ENCODE measurements around the gene RAP1A.

Gene RAP1A

DNA sequence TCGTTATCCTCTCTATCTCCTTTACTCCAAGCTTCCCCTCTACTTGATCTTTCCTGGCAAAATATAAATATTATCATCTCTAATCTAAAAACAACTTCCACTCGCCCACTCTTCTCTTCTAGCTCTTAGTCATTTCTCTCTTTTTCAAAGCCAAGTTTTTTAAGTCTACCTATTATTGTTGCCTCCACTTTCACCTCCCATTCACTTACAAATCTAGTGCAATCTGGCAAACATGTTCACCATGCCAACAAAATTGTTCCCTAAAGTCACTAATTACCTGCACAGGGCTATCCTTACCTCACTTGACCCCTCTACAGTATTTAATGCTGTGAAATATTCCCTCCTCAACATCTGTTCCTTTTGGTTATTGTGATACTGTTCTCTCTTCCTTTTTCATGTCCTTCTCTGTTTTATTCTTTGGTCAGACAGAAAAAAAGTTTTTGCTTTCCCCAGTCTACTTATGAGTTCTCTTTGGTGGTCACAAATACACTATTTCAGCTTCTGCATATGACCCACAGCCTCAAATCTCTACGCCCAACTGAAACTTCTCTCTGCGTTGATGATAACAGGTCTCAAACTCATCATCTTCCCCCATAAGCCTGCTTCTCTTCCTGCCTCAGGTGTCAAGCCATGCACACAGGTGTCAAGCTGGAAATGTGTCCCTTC is 31.9 kb upstream of the RAP1A start:
- Mint-ChIP-seq H3K4me3 (no peak overlapping the region), H3K27me3 (no peaks in the 10 kb centered on the region), H3K9me3 (no peaks in the 10 kb centered on the region), H3K4me1 (peaks cover 8% of the 10 kb centered on the region), H3K27ac (ENCODE audit: low read depth) (no peak overlapping the region), H3K36me3 (ENCODE audit: insufficient read depth) (no peaks in the 10 kb centered on the region)
- DNase-seq (ENCODE audit: low spot score in 2 of 2) (no peak), ATAC-seq (replicated peaks; ENCODE audit: extremely low read depth, poor library complexity, severe bottlenecking) (no peak)

DNA sequence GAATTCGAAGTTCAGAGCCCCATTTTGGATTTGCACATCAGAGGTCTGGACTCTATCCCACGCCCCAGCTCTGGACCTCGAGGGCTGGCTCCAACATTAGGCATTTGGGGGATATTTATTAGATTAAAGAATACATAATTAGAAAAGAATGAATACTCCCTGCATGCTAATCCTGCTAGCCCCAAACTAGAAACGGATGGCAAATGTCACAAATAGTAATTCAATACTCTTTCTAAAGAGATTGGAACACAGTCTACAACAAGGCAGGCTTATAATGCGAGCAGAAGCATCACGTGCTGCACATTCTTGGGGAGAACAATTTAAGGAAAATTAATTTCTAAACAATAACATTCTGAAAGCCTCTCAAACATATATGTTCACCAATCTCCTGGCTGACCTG is 27.7 kb upstream of the RAP1A start:
- H3K27me3 Mint-ChIP-seq = no peaks in the 10 kb centered on the region
- H3K36me3 Mint-ChIP-seq (ENCODE audit: insufficient read depth) = peaks cover 1% of the 10 kb centered on the region
- peak overlapping the region; percentile 98 for H3K27ac Mint-ChIP-seq (ENCODE audit: low read depth)
- no peak overlapping the region for H3K4me3 Mint-ChIP-seq
- DNase-seq (ENCODE audit: low spot score in 2 of 2) = no peak
- H3K9me3 Mint-ChIP-seq = no peaks in the 10 kb centered on the region
- ATAC-seq (replicated peaks; ENCODE audit: extremely low read depth, poor library complexity, severe bottlenecking) = no peak
- H3K4me1 Mint-ChIP-seq = peaks cover 34% of the 10 kb centered on the region

DNA sequence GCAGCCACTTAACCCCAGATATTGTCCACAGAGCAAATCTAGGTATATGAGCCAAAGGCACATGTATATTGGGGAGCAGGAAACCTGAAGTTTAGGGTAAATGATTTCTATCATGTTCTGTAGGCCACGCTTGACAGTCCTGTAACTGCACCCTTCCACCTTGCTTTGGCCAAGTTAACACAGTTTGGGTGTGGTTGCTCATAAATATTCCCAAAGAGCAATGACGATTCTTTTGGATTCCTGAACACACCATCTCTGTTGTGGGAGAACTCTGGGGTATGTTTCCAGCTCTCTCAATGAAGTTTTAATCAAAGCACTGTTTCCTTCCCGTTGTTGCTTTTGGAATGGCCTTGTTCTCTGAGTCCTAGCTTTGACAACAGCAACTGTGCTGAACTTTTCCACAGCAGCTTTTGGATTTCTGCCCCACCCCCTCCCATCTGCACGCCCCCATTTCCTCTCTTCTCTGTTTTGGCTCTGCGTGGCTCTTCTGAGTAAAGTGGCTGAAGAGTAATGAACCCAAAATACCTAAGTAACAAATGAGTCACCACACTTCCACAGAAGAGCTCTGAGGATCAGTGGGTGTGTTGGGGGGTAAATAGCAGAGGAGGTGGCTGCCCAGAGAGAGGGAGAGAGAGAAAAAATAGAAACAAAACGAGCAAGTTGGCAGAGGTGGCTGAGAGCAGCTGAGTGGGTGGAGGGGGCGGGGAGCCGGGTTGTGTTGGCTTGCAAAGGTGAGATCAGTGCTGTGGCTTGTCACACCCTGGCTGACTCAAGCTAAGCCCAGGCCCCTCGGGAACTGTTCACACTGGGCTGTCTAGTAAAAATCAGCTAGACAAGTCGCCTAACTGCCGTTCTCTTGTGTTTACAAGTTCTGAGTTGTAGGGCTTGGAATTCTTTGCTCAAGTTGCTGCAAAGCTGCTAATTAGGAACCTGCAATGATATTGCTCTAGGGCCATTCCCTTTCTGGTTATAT is 26.9 kb upstream of the RAP1A start:
- no peaks in the 10 kb centered on the region for H3K9me3 Mint-ChIP-seq
- peak overlapping the region; percentile 49 for H3K4me3 Mint-ChIP-seq
- peak overlapping the region; percentile 98 for H3K27ac Mint-ChIP-seq (ENCODE audit: low read depth)
- H3K27me3 Mint-ChIP-seq = no peaks in the 10 kb centered on the region
- DNase-seq (ENCODE audit: low spot score in 2 of 2) (peak; percentile 62 to 84), ATAC-seq (replicated peaks; ENCODE audit: extremely low read depth, poor library complexity, severe bottlenecking) (peak; percentile 94)
- peaks cover 1% of the 10 kb centered on the region for H3K36me3 Mint-ChIP-seq (ENCODE audit: insufficient read depth)
- H3K4me1 Mint-ChIP-seq = peaks cover 41% of the 10 kb centered on the region

DNA sequence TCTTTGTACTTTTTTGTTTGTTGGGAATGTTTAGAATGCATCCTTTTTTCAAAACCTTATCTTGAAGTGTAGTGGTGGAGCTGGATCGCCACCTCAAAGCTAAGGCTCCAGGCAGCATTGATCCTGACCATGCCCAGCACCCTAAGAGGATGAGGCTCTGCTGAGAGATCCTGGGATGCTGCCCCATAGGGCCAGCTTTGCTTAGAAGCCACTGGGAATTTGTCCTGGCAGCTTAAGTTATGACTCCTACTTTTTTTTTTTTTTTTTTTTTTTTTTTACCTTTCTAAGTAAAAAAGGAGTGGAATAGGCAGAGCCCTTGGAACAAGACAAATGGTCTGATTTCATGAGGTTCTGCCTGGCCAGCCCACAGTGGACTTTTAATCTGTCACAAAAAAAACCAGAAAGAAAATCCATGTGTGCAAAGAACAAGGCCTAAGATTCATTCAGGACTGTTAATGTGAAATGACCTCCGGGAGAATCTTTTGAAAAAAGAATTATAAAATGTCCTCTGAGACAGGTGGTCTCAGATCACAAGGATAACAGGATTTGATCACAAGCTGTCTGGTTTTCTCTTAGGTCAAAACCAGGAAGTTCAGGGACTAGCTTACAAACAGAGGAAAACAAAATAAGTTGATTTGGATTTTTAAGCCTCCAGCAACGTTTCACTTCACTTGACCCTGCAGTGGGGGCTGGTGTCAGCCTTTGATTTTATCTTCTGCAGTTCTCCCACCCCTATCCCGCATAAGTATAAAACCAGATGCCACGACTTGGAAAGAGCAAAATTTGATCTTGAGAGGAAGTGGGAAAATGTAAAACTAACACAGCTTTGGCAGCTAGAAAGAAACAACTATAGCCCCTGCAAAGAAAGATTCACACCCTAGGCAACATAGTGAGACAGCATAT is 25.9 kb upstream of the RAP1A start:
- Mint-ChIP-seq H3K27ac (ENCODE audit: low read depth) (peak overlapping the region; percentile 98), H3K4me3 (peak overlapping the region; percentile 49), H3K36me3 (ENCODE audit: insufficient read depth) (peaks cover 4% of the 10 kb centered on the region), H3K27me3 (no peaks in the 10 kb centered on the region), H3K9me3 (no peaks in the 10 kb centered on the region), H3K4me1 (peaks cover 50% of the 10 kb centered on the region)
- no peak for ATAC-seq (replicated peaks; ENCODE audit: extremely low read depth, poor library complexity, severe bottlenecking)
- DNase-seq (ENCODE audit: low spot score in 2 of 2) = no peak

DNA sequence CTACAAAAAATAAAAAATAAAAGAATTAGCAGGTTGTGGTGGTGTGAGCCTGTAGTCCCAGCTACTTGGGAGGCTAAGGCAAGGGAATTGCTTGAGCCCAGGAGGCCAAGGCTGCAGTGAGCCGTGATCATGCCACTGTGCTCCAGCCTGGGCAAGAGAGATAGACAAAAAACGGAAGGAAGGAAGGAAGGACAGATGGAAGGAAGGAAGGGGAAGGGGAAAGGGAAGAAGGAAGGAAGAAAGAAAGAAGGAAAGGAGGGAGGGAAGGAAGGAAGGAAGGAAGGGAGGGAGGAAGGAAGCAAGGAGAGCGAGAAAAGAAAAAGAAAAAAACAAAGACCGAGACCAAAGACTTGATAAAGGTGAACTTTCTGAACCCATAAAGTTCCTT is 25.3 kb upstream of the RAP1A start:
- H3K27me3 Mint-ChIP-seq = no peaks in the 10 kb centered on the region
- peak overlapping the region; percentile 98 for H3K27ac Mint-ChIP-seq (ENCODE audit: low read depth)
- DNase-seq (ENCODE audit: low spot score in 2 of 2) = no peak
- H3K36me3 Mint-ChIP-seq (ENCODE audit: insufficient read depth) = peaks cover 4% of the 10 kb centered on the region
- no peak for ATAC-seq (replicated peaks; ENCODE audit: extremely low read depth, poor library complexity, severe bottlenecking)
- H3K9me3 Mint-ChIP-seq = no peaks in the 10 kb centered on the region
- H3K4me3 Mint-ChIP-seq = peak overlapping the region; percentile 49
- H3K4me1 Mint-ChIP-seq = peaks cover 57% of the 10 kb centered on the region

DNA sequence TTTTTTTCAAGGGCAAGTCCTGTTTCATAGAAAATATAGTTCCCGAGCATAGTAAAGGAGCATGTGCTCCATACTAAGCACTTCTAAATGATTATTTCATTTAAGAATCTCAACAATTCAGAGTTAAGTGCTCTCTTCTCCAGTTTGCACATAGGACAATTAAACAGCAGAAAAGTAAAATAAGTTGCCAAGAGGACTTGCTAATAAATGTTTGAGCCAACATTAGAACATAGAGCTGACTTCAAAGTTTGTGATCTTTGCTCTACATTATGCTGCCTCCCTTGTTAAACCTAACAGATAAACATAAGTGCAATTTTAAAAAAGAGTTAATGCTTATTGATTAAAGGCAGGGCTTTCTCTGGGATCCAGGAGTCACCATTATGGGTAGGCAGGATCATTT is 23.8 kb upstream of the RAP1A start:
- Mint-ChIP-seq H3K4me1 (peaks cover 71% of the 10 kb centered on the region), H3K9me3 (no peaks in the 10 kb centered on the region), H3K27ac (ENCODE audit: low read depth) (no peak overlapping the region), H3K4me3 (no peak overlapping the region), H3K36me3 (ENCODE audit: insufficient read depth) (peaks cover 4% of the 10 kb centered on the region), H3K27me3 (no peaks in the 10 kb centered on the region)
- no peak for ATAC-seq (replicated peaks; ENCODE audit: extremely low read depth, poor library complexity, severe bottlenecking)
- no peak for DNase-seq (ENCODE audit: low spot score in 2 of 2)

DNA sequence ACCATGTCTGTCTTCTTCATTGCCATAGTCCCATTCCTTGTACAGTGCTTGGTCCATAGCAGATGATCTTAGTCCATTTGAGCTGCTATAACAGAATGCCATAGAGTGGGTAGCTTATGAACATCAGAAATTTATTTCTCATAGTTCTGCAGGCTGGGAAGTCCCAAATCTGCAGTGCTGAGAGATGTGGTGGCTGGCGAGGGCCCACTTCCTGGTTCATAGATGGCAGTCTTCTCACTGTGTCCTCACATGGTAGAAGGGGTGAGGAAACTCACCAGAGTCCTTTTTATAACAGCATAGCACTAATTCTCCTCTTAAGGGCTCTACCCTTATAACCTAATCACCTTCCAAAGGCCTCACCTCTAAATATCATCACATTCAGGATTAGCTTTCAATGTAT is 23.1 kb upstream of the RAP1A start:
- Mint-ChIP-seq H3K4me1 (peaks cover 78% of the 10 kb centered on the region), H3K4me3 (peak overlapping the region; percentile 56), H3K27ac (ENCODE audit: low read depth) (peak overlapping the region; percentile 79), H3K36me3 (ENCODE audit: insufficient read depth) (peaks cover 4% of the 10 kb centered on the region), H3K9me3 (no peaks in the 10 kb centered on the region), H3K27me3 (no peaks in the 10 kb centered on the region)
- DNase-seq (ENCODE audit: low spot score in 2 of 2) (peak in 1 of 2 donors; percentile 70), ATAC-seq (replicated peaks; ENCODE audit: extremely low read depth, poor library complexity, severe bottlenecking) (peak; percentile 65)

DNA sequence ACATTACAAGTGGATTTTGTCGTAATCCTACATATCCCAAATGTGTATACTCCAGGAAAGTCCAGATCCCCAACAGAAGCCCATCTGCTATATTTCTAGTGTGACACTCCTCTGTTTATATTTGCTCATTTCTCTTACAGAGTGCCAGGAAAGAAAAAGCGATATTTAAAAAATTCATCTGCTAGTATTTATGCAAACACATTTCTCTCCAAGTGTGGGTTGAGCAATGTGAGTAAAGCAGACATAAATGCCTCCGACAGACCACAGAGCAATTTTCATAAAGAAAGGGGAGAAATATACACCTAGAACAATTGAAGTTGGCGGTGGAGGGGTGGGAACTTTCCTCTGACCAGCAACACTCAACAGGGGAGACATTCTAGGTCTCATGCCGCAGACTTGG is 22.2 kb upstream of the RAP1A start:
- no peaks in the 10 kb centered on the region for H3K9me3 Mint-ChIP-seq
- no peaks in the 10 kb centered on the region for H3K27me3 Mint-ChIP-seq
- peaks cover 4% of the 10 kb centered on the region for H3K36me3 Mint-ChIP-seq (ENCODE audit: insufficient read depth)
- peak overlapping the region; percentile 79 for H3K27ac Mint-ChIP-seq (ENCODE audit: low read depth)
- no peak for ATAC-seq (replicated peaks; ENCODE audit: extremely low read depth, poor library complexity, severe bottlenecking)
- peak overlapping the region; percentile 13 for H3K4me3 Mint-ChIP-seq
- no peak for DNase-seq (ENCODE audit: low spot score in 2 of 2)
- peaks cover 86% of the 10 kb centered on the region for H3K4me1 Mint-ChIP-seq

DNA sequence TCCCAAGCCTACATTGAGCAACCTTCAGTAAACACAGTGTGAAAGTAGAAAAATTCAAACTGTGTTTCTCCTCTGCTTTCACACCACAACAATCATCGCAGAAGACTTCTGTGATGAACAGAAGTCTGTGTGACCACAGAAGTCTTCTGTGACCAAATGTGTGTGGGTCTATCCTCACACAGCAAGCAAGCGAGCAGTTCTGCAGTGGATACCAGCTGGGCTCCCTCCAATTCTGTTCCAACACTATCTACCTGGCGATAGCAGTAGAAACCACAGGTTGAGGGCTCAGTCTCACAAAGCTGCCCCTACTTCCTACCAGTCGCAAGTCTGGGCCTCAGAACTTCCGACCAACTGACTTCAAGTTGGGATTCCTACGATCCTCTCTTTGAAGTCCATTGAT is 21.0 kb upstream of the RAP1A start:
- DNase-seq (ENCODE audit: low spot score in 2 of 2) (peak in 1 of 2 donors; percentile 39), ATAC-seq (replicated peaks; ENCODE audit: extremely low read depth, poor library complexity, severe bottlenecking) (peak; percentile 58)
- Mint-ChIP-seq H3K4me1 (peaks cover 91% of the 10 kb centered on the region), H3K4me3 (peak overlapping the region; percentile 53), H3K27ac (ENCODE audit: low read depth) (peak overlapping the region; percentile 56), H3K9me3 (no peaks in the 10 kb centered on the region), H3K27me3 (no peaks in the 10 kb centered on the region), H3K36me3 (ENCODE audit: insufficient read depth) (peaks cover 4% of the 10 kb centered on the region)

DNA sequence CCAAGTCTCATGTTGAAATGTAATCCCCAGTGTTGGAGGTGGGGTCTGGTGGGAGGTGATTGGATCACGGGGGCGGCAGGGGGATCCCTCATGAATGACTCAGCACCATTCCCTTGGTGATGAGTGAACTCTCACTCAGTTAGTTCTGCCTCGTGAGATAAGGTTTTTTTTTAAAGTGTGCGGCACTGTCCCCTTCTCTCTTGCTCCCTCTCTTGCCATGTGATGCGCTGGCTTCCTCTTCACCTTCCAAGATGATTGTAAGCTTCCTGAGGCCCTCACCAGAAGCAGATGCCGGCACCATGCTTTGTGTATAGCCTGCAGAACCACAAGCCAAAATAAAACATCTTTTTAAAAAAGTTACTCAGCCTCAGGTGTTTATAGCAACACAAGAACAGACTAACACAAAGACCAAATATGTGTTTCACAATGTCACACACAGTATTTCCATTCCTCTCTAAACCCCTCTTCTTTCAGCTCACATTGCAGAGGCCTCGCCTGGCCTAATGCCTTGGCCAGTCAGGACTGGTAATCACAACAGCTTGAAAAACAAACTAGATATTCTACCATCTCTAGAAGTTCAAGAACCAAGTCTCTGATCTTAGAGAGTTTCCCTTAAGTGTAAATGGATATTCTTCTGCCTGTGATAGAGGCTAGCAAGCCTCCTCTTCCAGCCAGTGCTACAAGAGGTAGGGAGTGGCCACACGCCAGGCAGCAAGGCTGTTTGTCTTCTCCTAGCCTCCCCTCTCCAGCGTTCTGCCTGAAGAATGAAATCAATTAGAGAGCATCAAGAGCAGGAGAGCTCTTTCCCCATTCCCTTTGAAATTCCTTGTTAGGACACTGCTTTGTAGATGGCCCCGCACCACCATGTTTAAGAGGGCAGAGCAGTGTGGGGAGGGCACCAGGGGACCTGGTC is 19.6 kb upstream of the RAP1A start:
- Mint-ChIP-seq H3K4me1 (peaks cover 93% of the 10 kb centered on the region), H3K4me3 (peak overlapping the region; percentile 36)
- ATAC-seq (replicated peaks; ENCODE audit: extremely low read depth, poor library complexity, severe bottlenecking) = no peak

DNA sequence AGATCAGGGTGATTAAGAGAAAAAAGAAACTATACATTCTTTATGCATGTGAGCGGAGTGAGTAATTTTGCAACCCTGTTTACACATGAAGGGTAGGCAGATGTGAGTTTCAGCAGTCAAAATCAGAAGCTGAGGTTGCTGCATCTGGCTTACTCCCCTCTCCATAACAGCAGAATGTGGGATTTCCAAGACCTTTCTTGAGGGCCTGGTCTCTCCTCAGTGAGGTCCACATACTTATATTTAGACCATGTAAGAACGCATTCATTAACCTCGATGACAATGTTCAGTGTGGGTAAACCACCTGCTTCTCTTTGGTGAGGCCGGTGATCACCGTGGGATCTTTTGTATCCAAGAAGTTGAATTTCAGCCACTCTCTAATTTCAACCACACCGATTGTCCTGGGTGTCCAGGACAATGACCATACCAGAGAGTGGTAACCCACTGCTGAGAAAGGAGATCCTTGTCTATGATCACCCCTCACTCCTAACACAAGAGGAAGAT is 18.7 kb upstream of the RAP1A start:
- Mint-ChIP-seq H3K4me1 (peaks cover 97% of the 10 kb centered on the region), H3K4me3 (no peak overlapping the region), H3K27me3 (no peaks in the 10 kb centered on the region), H3K9me3 (no peaks in the 10 kb centered on the region), H3K27ac (ENCODE audit: low read depth) (peak overlapping the region; percentile 2), H3K36me3 (ENCODE audit: insufficient read depth) (peaks cover 7% of the 10 kb centered on the region)
- no peak for ATAC-seq (replicated peaks; ENCODE audit: extremely low read depth, poor library complexity, severe bottlenecking)
- DNase-seq (ENCODE audit: low spot score in 2 of 2) = no peak

More for the DNA sequence above, 19.6 kb upstream of the RAP1A start:
- DNase-seq (ENCODE audit: low spot score in 2 of 2) = no peak
- H3K9me3 Mint-ChIP-seq = no peaks in the 10 kb centered on the region
- peaks cover 7% of the 10 kb centered on the region for H3K36me3 Mint-ChIP-seq (ENCODE audit: insufficient read depth)
- H3K27me3 Mint-ChIP-seq = no peaks in the 10 kb centered on the region
- H3K27ac Mint-ChIP-seq (ENCODE audit: low read depth) = peak overlapping the region; percentile 56
